ENCODE measurements around the gene NDUFV2. TPM values are rescaled to one million over a fixed set of nuclear protein-coding genes. Genes with fewer than 3 reads are reported as not detected.

NDUFV2 gene
- total and polyA plus RNA-seq, 2 experiments from 2014 or later, result 111 to 391 TPM

GRCh38 chr18:9173770-9174233 is 71.3 kb downstream of the NDUFV2 start:
- TF ChIP-seq CTCF (IDR thresholded peaks at IDR 0.05; ENCODE audit: low read depth, low read length), result no peak
- no peak for DNase-seq (ENCODE audit: low read depth in 1 of 2, low spot score in 1 of 2)
- Histone ChIP-seq H3K27ac (no peak overlapping the region), H3K4me1 (ENCODE audit: low read depth) (no peaks in the 10 kb centered on the region), H3K27me3 (no peaks in the 10 kb centered on the region), H3K4me3 (no peak overlapping the region), H3K36me3 (no peaks in the 10 kb centered on the region), H3K9me3 (ENCODE audit: low read depth) (no peaks in the 10 kb centered on the region)

GRCh38 chr18:9174302-9174701 is 71.8 kb downstream of the NDUFV2 start:
- no peaks in the 10 kb centered on the region for H3K4me1 ChIP-seq (ENCODE audit: low read depth)
- H3K27ac ChIP-seq, result no peak overlapping the region
- H3K27me3 ChIP-seq, result no peaks in the 10 kb centered on the region
- no peak for TF ChIP-seq CTCF (IDR thresholded peaks at IDR 0.05; ENCODE audit: low read depth, low read length)
- H3K9me3 ChIP-seq (ENCODE audit: low read depth), result no peaks in the 10 kb centered on the region
- no peak for DNase-seq (ENCODE audit: low read depth in 1 of 2, low spot score in 1 of 2)
- H3K36me3 ChIP-seq, result no peaks in the 10 kb centered on the region
- no peak overlapping the region for H3K4me3 ChIP-seq

- H3K9me3 ChIP-seq (ENCODE audit: low read depth), result no peaks in the 10 kb centered on the region
- no peaks in the 10 kb centered on the region for H3K36me3 ChIP-seq
- no peak for DNase-seq (ENCODE audit: low read depth in 1 of 2, low spot score in 1 of 2)
- no peak overlapping the region for H3K4me3 ChIP-seq
- no peaks in the 10 kb centered on the region for H3K4me1 ChIP-seq (ENCODE audit: low read depth)
- no peaks in the 10 kb centered on the region for H3K27me3 ChIP-seq
- H3K27ac ChIP-seq, result no peak overlapping the region
- no peak for TF ChIP-seq CTCF (IDR thresholded peaks at IDR 0.05; ENCODE audit: low read depth, low read length)
Measured at GRCh38 chr18:9175115-9175514, 72.6 kb downstream of the NDUFV2 start.

- H3K4me1 ChIP-seq (ENCODE audit: low read depth), result no peaks in the 10 kb centered on the region
- no peak overlapping the region for H3K27ac ChIP-seq
- no peaks in the 10 kb centered on the region for H3K36me3 ChIP-seq
- H3K27me3 ChIP-seq, result no peaks in the 10 kb centered on the region
- TF ChIP-seq CTCF (IDR thresholded peaks at IDR 0.05; ENCODE audit: low read depth, low read length), result no peak
- DNase-seq (ENCODE audit: low read depth in 1 of 2, low spot score in 1 of 2), result peak in 1 of 2 donors; percentile 34
- H3K4me3 ChIP-seq, result no peak overlapping the region
- no peaks in the 10 kb centered on the region for H3K9me3 ChIP-seq (ENCODE audit: low read depth)
Measured at GRCh38 chr18:9177031-9177430, 74.5 kb downstream of the NDUFV2 start.

GRCh38 chr18:9177466-9177865 is 75.0 kb downstream of the NDUFV2 start:
- no peaks in the 10 kb centered on the region for H3K9me3 ChIP-seq (ENCODE audit: low read depth)
- no peak for DNase-seq (ENCODE audit: low read depth in 1 of 2, low spot score in 1 of 2)
- TF ChIP-seq CTCF (IDR thresholded peaks at IDR 0.05; ENCODE audit: low read depth, low read length), result no peak
- H3K4me3 ChIP-seq, result no peak overlapping the region
- no peaks in the 10 kb centered on the region for H3K4me1 ChIP-seq (ENCODE audit: low read depth)
- no peaks in the 10 kb centered on the region for H3K27me3 ChIP-seq
- peaks cover 3% of the 10 kb centered on the region for H3K36me3 ChIP-seq
- H3K27ac ChIP-seq, result no peak overlapping the region

- TF ChIP-seq CTCF (IDR thresholded peaks at IDR 0.05; ENCODE audit: low read depth, low read length), result no peak
- Histone ChIP-seq H3K27me3 (no peaks in the 10 kb centered on the region), H3K9me3 (ENCODE audit: low read depth) (no peaks in the 10 kb centered on the region), H3K4me3 (no peak overlapping the region), H3K4me1 (ENCODE audit: low read depth) (no peaks in the 10 kb centered on the region), H3K27ac (no peak overlapping the region), H3K36me3 (peaks cover 4% of the 10 kb centered on the region)
- no peak for DNase-seq (ENCODE audit: low read depth in 1 of 2, low spot score in 1 of 2)
Measured at GRCh38 chr18:9178557-9178956, 76.1 kb downstream of the NDUFV2 start.

All from cardiac muscle cell (in vitro differentiated cells and primary cell).